K562 (cell line): Measurements from ENCODE around the gene RNF114. TPM values are rescaled to one million over a fixed set of nuclear protein-coding genes. Genes with fewer than 3 reads are reported as not detected.
A peak's percentile ranks its signal among the peaks of the same experiment; 100 is the strongest.

Experiments
- ARHGAP35 ChIP-seq: fragments of 450-650 bp; IDR thresholded peaks from 2 replicates; pipeline ENCODE4 v1.6.1; 2018; ENCODE audit not compliant: partially characterized antibody
- ARID3B ChIP-seq: fragments of 250-450 bp; sonication (Bioruptor Pico); IDR thresholded peaks from 2 replicates; pipeline ENCODE4 v1.4.0; 2020; ENCODE audit warnings: borderline replicate concordance
- CREBBP ChIP-seq: IDR thresholded peaks from one replicate; pipeline ENCODE4 v1.6.1; 2012; ENCODE audit warnings: low read depth, mild to moderate bottlenecking, control low read depth, inconsistent platforms, low read length
- DACH1 ChIP-seq: fragments of 450-650 bp; IDR thresholded peaks from 2 replicates; pipeline ENCODE4 v1.6.1; 2018; ENCODE audit not compliant: partially characterized antibody
- E2F6 ChIP-seq, 2 experiments: IDR thresholded peaks; 2 replicates each; pipeline ENCODE4 v1.6.1; 2011; ENCODE audit warnings: borderline replicate concordance in 1 of 2, control low read depth in 1 of 2, low read depth in 1 of 2, low read length in 1 of 2, mild to moderate bottlenecking in 1 of 2, mixed read lengths in 1 of 2, moderate library complexity in 1 of 2; ENCODE audit not compliant: insufficient read depth in 1 of 2, insufficient read length in 1 of 2, poor library complexity in 1 of 2, severe bottlenecking in 1 of 2; ENCODE audit errors: extremely low read depth in 1 of 2
- MEF2A ChIP-seq: IDR thresholded peaks from 2 replicates; pipeline ENCODE4 v1.6.1; 2011; ENCODE audit warnings: low read depth, mild to moderate bottlenecking, low read length, moderate library complexity; ENCODE audit not compliant: control insufficient read depth
- NR4A1 ChIP-seq, 2 experiments: fragments of 250-450 bp in 1 of 2; fragments of 450-650 bp in 1 of 2; sonication (Bioruptor Pico) in 1 of 2; IDR thresholded peaks; 2 replicates each; pipeline versions ENCODE4 v1.4.0 to v1.6.1; 2016 to 2020; ENCODE audit warnings: mild to moderate bottlenecking in 2 of 2, missing compliant biosample characterization in 1 of 2, missing genetic modification characterization in 1 of 2, moderate library complexity in 1 of 2
- PREB ChIP-seq: sonication (generic); formaldehyde crosslinking; IDR thresholded peaks from 2 replicates; pipeline ENCODE4 v1.8.1; 2023; ENCODE audit warnings: mild to moderate bottlenecking, missing genetic modification reagents
- PTRF ChIP-seq: fragments of 450-650 bp; IDR thresholded peaks from 2 replicates; pipeline ENCODE4 v1.6.1; 2016; ENCODE audit warnings: mild to moderate bottlenecking, missing genetic modification characterization, missing compliant biosample characterization
- RREB1 ChIP-seq: fragments of 250-450 bp; sonication (Bioruptor Pico); IDR thresholded peaks from 2 replicates; pipeline ENCODE4 v1.4.0; 2020
- SMAD3 ChIP-seq: fragments of 450-650 bp; formaldehyde crosslinking; conservative IDR thresholded peaks from 2 replicates; pipeline ENCODE4 v1.4.0; 2020; ENCODE audit warnings: mild to moderate bottlenecking
- SMARCA4 ChIP-seq: fragments of 450-650 bp; IDR thresholded peaks from 2 replicates; pipeline ENCODE4 v1.6.1; 2016
- TBP ChIP-seq: optimal IDR thresholded peaks from 2 replicates; pipeline ENCODE3; 2011; ENCODE audit warnings: low read depth, low read length, improper control_type of control experiment
- TCF15 ChIP-seq: fragments of 250-450 bp; sonication (Bioruptor Pico); IDR thresholded peaks from 2 replicates; pipeline ENCODE4 v1.8.0; 2022; ENCODE audit warnings: moderate library complexity, mild to moderate bottlenecking, inconsistent platforms
- ZBTB43 ChIP-seq: sonication (generic); formaldehyde crosslinking; IDR thresholded peaks from 2 replicates; pipeline ENCODE4 v1.8.0; 2023; ENCODE audit warnings: mild to moderate bottlenecking, missing genetic modification reagents
- ZNF584 ChIP-seq: fragments of 200-800 bp; sonication (Bioruptor generic); IDR thresholded peaks from 2 replicates; pipeline ENCODE4 v1.6.1; 2016; ENCODE audit warnings: low read depth, mild to moderate bottlenecking, missing genetic modification characterization, missing compliant biosample characterization
- polyA plus RNA-seq, 8 experiments: library from polyadenylated mRNA; depleted of rRNA in 4 of 8; stranded (reverse) in 5 of 8; unstranded in 3 of 8; fragments of >200 nt; fragmentation: Nextera tagmentation in 2 of 8; fragmentation: Illumina TruSeq in 1 of 8; extraction: Ambion mirVana in 2 of 8; extraction: Trizol in 1 of 8; gene quantifications; 2 replicates each; pipeline versions ENCODE4 v1.2.1 to v1.2.3, GENCODE V29; 2011 to 2014; ENCODE audit warnings: inconsistent platforms in 1 of 8, missing spikeins in 1 of 8
- total RNA-seq, 7 experiments: library from RNA; depleted of rRNA in 6 of 7; stranded (reverse); fragments of >200 nt in 6 of 7; fragmentation: Illumina TruSeq in 2 of 7; extraction: Trizol in 2 of 7; gene quantifications; 2 replicates each; pipeline versions ENCODE4 v1.2.1 to v1.2.3, GENCODE V29; 2011 to 2021; ENCODE audit warnings: low replicate concordance in 1 of 7

The RNF114 gene
- total and polyA plus RNA-seq, 9 of the 15 experiments (the other 6 are each of a cell fraction or from before 2014, with no cell fraction given), result 38.6 to 111 (median 62.6) TPM

GRCh38 chr20:49925901-49926454, 10.2 kb upstream of the RNF114 start (continued):
- no peak for TF ChIP-seq RREB1
- TF ChIP-seq E2F6 (IDR thresholded peaks at IDR 0.05; ENCODE audit: borderline replicate concordance in 1 of 2, extremely low read depth in 1 of 2, insufficient read depth in 1 of 2, insufficient read length in 1 of 2, low read depth in 1 of 2, low read length in 1 of 2, poor library complexity in 1 of 2, severe bottlenecking in 1 of 2), result no peak
- no peak for TF ChIP-seq SMAD3 (CRISPR knock-in tag)
- no peak for TF ChIP-seq PTRF
- peak; percentile 74 for TF ChIP-seq SMARCA4
- no peak for TF ChIP-seq ZNF584 (CRISPR knock-in tag)
- TF ChIP-seq CREBBP, result no peak
- TF ChIP-seq TBP, result no peak
- TF ChIP-seq ARID3B (CRISPR knock-in tag), result no peak
- no peak for TF ChIP-seq TCF15 (CRISPR knock-in tag)
- no peak for TF ChIP-seq PREB
- TF ChIP-seq MEF2A, result no peak
- TF ChIP-seq DACH1, result no peak
- TF ChIP-seq NR4A1 (CRISPR knock-in tag; IDR thresholded peaks at IDR 0.05), result no peak
- TF ChIP-seq NR4A1 (tag; IDR thresholded peaks at IDR 0.05), result no peak
- no peak for TF ChIP-seq ZBTB43 (CRISPR knock-in tag)
- TF ChIP-seq ARHGAP35, result no peak
